ENCODE data around the gene SLC24A3.

GRCh38 chr20:19327401-19327800 is 115.0 kb downstream of the SLC24A3 start:
- TF ChIP-seq EZH2phosphoT487 (IDR thresholded peaks at IDR 0.05; ENCODE audit: insufficient read depth, low read depth), result no peak
- TF ChIP-seq EZH2 (IDR thresholded peaks at IDR 0.05; ENCODE audit: insufficient read depth, poor library complexity, severe bottlenecking), result no peak
